B cell (primary cell): Measurements from ENCODE around the gene PTPN4.

ENCODE experiments used
- EZH2 ChIP-seq: IDR thresholded peaks from 2 replicates; pipeline ENCODE4 v1.6.1; 2012; ENCODE audit warnings: borderline replicate concordance, low read depth, mild to moderate bottlenecking, moderate library complexity, low read length; ENCODE audit not compliant: insufficient read depth, poor library complexity, severe bottlenecking
- TF ChIP-seq, protein P1 (sequence below): fragments of 200-600 bp; IDR thresholded peaks from one replicate; pipeline ENCODE4 v1.8.0; 2022; ENCODE audit warnings: antibody characterized with exemption, mild to moderate bottlenecking

DNA sequence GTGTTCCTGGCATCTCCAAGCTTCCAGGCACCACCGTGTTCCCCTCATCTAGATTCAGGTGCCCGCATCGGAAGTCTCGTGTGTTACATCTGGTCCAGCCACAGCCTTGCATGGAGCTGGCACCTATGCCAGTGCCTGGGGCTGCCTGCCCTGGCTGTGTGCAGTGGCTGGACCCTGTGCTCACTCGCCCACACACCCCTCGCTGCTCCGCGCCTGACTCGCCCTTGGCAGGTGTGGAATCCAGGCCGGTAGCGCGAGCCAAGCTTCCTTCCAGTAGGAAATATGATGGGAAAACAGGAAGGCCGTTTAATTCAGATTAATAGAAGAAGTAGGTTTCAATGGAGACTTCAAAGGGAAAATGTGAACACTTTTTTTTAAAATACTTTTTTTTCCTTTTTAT lies 78.0 kb downstream of the PTPN4 start:
- TF ChIP-seq, protein P1, sequence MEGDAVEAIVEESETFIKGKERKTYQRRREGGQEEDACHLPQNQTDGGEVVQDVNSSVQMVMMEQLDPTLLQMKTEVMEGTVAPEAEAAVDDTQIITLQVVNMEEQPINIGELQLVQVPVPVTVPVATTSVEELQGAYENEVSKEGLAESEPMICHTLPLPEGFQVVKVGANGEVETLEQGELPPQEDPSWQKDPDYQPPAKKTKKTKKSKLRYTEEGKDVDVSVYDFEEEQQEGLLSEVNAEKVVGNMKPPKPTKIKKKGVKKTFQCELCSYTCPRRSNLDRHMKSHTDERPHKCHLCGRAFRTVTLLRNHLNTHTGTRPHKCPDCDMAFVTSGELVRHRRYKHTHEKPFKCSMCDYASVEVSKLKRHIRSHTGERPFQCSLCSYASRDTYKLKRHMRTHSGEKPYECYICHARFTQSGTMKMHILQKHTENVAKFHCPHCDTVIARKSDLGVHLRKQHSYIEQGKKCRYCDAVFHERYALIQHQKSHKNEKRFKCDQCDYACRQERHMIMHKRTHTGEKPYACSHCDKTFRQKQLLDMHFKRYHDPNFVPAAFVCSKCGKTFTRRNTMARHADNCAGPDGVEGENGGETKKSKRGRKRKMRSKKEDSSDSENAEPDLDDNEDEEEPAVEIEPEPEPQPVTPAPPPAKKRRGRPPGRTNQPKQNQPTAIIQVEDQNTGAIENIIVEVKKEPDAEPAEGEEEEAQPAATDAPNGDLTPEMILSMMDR, result no peak
- no peak for TF ChIP-seq EZH2
